Uterus (tissue), 2 donors: Measurements from ENCODE around the gene PI4KA.

Source experiments
- CTCF ChIP-seq, 4 experiments: fragments of 200-600 bp in 2 of 4; fragments of 450-650 bp in 2 of 4; sonication (generic) in 2 of 4; IDR thresholded peaks; one replicate each; pipeline ENCODE4 v1.5.1; 2016 to 2019; ENCODE audit warnings: antibody characterized with exemption in 4 of 4, mild to moderate bottlenecking in 2 of 4, moderate library complexity in 1 of 4
- POLR2A ChIP-seq, 2 donors: fragments of 450-650 bp; IDR thresholded peaks; one replicate each; pipeline ENCODE4 v1.6.1; 2016; ENCODE audit warnings: antibody characterized with exemption in 2 of 2, mild to moderate bottlenecking in 1 of 2, moderate library complexity in 1 of 2

GRCh38 chr22:20906387-20906767 lies 47.8 kb upstream of the PI4KA start:
- TF ChIP-seq POLR2A (IDR thresholded peaks at IDR 0.05), result no peak
- no peak for TF ChIP-seq CTCF (IDR thresholded peaks at IDR 0.05)
